A549 treated with AZD9567 at 1 μM for 4 hours (cell line): Measurements from ENCODE around the gene PSMB1. TPM values are rescaled to one million over a fixed set of nuclear protein-coding genes. Genes with fewer than 3 reads are reported as not detected.

Experiments
- total RNA-seq: library from RNA; stranded (reverse); fragments of 200-300 nt; extraction: Qiagen RNA extraction; gene quantifications from 5 replicates; pipeline ENCODE4 v1.2.3, GENCODE V29; 2022; ENCODE audit not compliant: insufficient read depth

PSMB1 gene
- total RNA-seq, result 233 to 256 TPM (median 253 TPM) in 5 replicates

GRCh38 chr6:170552765-170553533, at the start of gene PSMB1:
TSS of gene PSMB1 (minus strand) at chr6:170553307. CDS start at chr6:170553242, 65 bp downstream.

GRCh38 chr6:170584181-170584953, 31.3 kb upstream of the PSMB1 start, which contains the start of gene PDCD2:
TSS of gene PDCD2 (minus strand) at chr6:170584637. CDS start at chr6:170584581, 56 bp downstream.

GRCh38 chr6:170554013-170554795, 1.1 kb upstream of the PSMB1 start, which contains the start of gene TBP:
TSS of gene TBP (plus strand) at chr6:170554369. CDS start at chr6:170557030, 2,661 bp downstream.

Other genes starting within 250 kb of the PSMB1 start
- 9.2 to 12.3 TPM (median 11.5 TPM) in 5 replicates for gene FAM120B, start 246.5 kb downstream of the PSMB1 start, total RNA-seq
- 16.0 to 20.4 TPM (median 16.8 TPM) in 5 replicates for gene TBP, start 1.1 kb upstream of the PSMB1 start, total RNA-seq
- gene PDCD2, start 31.3 kb upstream of the PSMB1 start, total RNA-seq, result 49.3 to 55.5 TPM (median 51.7 TPM) in 5 replicates